K562 (cell line): Measurements from ENCODE around the gene CLSTN1. TPM values are rescaled to one million over a fixed set of nuclear protein-coding genes. Genes with fewer than 3 reads are reported as not detected.

Experiments
- EGR1 ChIP-seq: fragments of 450-650 bp; conservative IDR thresholded peaks from 2 replicates; pipeline ENCODE4 v1.6.1; 2017; ENCODE audit warnings: mild to moderate bottlenecking
- ESRRA ChIP-seq: fragments of 450-650 bp; IDR thresholded peaks from 2 replicates; pipeline ENCODE4 v1.6.1; 2014; ENCODE audit warnings: low read depth, mild to moderate bottlenecking, moderate library complexity, borderline replicate concordance
- HDGF ChIP-seq: fragments of 450-650 bp; IDR thresholded peaks from 2 replicates; pipeline ENCODE4 v1.6.1; 2016
- HNRNPUL1 ChIP-seq: fragments of 200-400 bp; formaldehyde crosslinking; IDR thresholded peaks from 2 replicates; pipeline ENCODE4 v1.6.1; 2017; ENCODE audit warnings: low read length
- RAD51 ChIP-seq: fragments of 450-650 bp; IDR thresholded peaks from 2 replicates; pipeline ENCODE4 v1.7.1; 2016; ENCODE audit warnings: low read depth, mild to moderate bottlenecking, borderline replicate concordance
- polyA plus RNA-seq, 8 experiments: library from polyadenylated mRNA; depleted of rRNA in 4 of 8; stranded (reverse) in 5 of 8; unstranded in 3 of 8; fragments of >200 nt; fragmentation: Nextera tagmentation in 2 of 8; fragmentation: Illumina TruSeq in 1 of 8; extraction: Ambion mirVana in 2 of 8; extraction: Trizol in 1 of 8; gene quantifications; 2 replicates each; pipeline versions ENCODE4 v1.2.1 to v1.2.3, GENCODE V29; 2011 to 2014; ENCODE audit warnings: inconsistent platforms in 1 of 8, missing spikeins in 1 of 8
- total RNA-seq, 7 experiments: library from RNA; depleted of rRNA in 6 of 7; stranded (reverse); fragments of >200 nt in 6 of 7; fragmentation: Illumina TruSeq in 2 of 7; extraction: Trizol in 2 of 7; gene quantifications; 2 replicates each; pipeline versions ENCODE4 v1.2.1 to v1.2.3, GENCODE V29; 2011 to 2021; ENCODE audit warnings: low replicate concordance in 1 of 7
- TF ChIP-seq, protein P1 (sequence below), 2 experiments: fragments of 450-650 bp in 1 of 2; sonication (generic) in 1 of 2; formaldehyde crosslinking; conservative IDR thresholded peaks; 2 replicates each; pipeline versions ENCODE4 v1.4.0 to v1.8.1; 2020 to 2022; ENCODE audit warnings: mild to moderate bottlenecking in 1 of 2, missing genetic modification reagents in 1 of 2
- TF ChIP-seq, protein P2 (sequence below): fragments of 200-800 bp; sonication (Bioruptor generic); IDR thresholded peaks from 2 replicates; pipeline ENCODE4 v1.6.1; 2017; ENCODE audit warnings: missing genetic modification characterization, missing compliant biosample characterization
- TF ChIP-seq, protein P3 (sequence below): sonication (generic); formaldehyde crosslinking; IDR thresholded peaks from 2 replicates; pipeline ENCODE4 v1.8.1; 2023; ENCODE audit warnings: mild to moderate bottlenecking, missing genetic modification reagents

CLSTN1 gene
- total and polyA plus RNA-seq, 9 of the 15 experiments (the other 6 are each of a cell fraction or from before 2014, with no cell fraction given): 1.1 to 32.5 (median 13.3) TPM

DNA sequence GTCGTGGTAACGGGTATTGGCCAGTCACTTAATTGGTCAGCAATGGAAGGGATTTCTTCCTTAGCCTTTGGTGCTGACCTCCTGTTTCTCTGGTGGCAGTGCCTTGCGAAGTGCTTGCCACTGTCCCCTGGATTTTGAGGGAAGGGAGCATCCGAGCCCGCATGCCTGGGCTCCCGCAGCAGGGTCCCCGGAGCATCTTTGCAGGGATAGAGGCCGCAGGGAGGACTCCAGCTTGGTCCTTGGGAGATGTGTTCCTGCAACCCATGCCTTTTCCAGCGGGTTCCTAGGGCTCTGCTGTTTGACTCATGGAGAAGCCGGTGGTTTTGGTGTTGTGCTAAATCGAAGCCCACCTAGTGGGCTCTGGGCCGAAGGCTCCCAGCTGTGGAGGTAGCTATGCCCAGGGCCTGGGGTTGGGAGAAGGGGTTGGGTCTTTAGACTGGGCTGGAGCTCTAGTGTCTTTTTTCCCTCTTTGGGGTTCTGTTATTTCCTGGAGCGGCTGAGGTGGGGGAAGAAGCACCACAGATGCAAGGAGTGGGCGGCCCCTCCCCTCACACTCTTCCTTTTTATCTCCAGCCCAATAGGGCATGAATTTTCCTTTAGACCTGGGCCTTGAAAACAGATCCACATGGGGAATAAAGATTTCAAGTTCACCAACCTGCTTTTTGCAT, 133.2 kb downstream of the CLSTN1 start (continued):
- TF ChIP-seq HNRNPUL1 (no peak), HDGF (no peak), RAD51 (no peak), EGR1 (peak; percentile 61), ESRRA (no peak)
- TF ChIP-seq, protein P1, sequence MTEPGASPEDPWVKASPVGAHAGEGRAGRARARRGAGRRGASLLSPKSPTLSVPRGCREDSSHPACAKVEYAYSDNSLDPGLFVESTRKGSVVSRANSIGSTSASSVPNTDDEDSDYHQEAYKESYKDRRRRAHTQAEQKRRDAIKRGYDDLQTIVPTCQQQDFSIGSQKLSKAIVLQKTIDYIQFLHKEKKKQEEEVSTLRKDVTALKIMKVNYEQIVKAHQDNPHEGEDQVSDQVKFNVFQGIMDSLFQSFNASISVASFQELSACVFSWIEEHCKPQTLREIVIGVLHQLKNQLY (CRISPR knock-in tag; conservative IDR thresholded peaks at IDR 0.05): no peak
- TF ChIP-seq, protein P2, sequence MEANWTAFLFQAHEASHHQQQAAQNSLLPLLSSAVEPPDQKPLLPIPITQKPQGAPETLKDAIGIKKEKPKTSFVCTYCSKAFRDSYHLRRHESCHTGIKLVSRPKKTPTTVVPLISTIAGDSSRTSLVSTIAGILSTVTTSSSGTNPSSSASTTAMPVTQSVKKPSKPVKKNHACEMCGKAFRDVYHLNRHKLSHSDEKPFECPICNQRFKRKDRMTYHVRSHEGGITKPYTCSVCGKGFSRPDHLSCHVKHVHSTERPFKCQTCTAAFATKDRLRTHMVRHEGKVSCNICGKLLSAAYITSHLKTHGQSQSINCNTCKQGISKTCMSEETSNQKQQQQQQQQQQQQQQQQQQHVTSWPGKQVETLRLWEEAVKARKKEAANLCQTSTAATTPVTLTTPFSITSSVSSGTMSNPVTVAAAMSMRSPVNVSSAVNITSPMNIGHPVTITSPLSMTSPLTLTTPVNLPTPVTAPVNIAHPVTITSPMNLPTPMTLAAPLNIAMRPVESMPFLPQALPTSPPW (CRISPR knock-in tag): peak; percentile 4; the same call in 1 of the 2 replicates
- TF ChIP-seq, protein P3, sequence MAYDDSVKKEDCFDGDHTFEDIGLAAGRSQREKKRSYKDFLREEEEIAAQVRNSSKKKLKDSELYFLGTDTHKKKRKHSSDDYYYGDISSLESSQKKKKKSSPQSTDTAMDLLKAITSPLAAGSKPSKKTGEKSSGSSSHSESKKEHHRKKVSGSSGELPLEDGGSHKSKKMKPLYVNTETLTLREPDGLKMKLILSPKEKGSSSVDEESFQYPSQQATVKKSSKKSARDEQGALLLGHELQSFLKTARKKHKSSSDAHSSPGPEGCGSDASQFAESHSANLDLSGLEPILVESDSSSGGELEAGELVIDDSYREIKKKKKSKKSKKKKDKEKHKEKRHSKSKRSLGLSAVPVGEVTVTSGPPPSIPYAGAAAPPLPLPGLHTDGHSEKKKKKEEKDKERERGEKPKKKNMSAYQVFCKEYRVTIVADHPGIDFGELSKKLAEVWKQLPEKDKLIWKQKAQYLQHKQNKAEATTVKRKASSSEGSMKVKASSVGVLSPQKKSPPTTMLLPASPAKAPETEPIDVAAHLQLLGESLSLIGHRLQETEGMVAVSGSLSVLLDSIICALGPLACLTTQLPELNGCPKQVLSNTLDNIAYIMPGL (CRISPR knock-in tag): no peak
